ENCODE data around the gene RRP36.

Gene RRP36

GRCh38 chr6:43007126-43007525 lies 14.3 kb upstream of the RRP36 start:
- no peak for DNase-seq (ENCODE audit: low read depth in 3 of 3)

- DNase-seq (ENCODE audit: low read depth in 3 of 3): no peak
These were observed 12.3 kb upstream of the RRP36 start for GRCh38 chr6:43009124-43009523.

GRCh38 chr6:43011207-43011606 lies 10.2 kb upstream of the RRP36 start:
- no peak for DNase-seq (ENCODE audit: low read depth in 3 of 3)

- DNase-seq (ENCODE audit: low read depth in 3 of 3): no peak
These were observed 9.1 kb upstream of the RRP36 start for GRCh38 chr6:43012364-43012763.

- no peak for DNase-seq (ENCODE audit: low read depth in 3 of 3)
These were observed 8.2 kb upstream of the RRP36 start for GRCh38 chr6:43013097-43013842.

GRCh38 chr6:43013843-43014433 lies 7.5 kb upstream of the RRP36 start, which contains the start of the genes KLHDC3 and MEA1:
KLHDC3 (plus strand) TSS chr6:43014249; CDS start chr6:43017193, 2,944 bp downstream.
MEA1 (minus strand) TSS chr6:43013946; CDS start chr6:43013813, 133 bp downstream.
- DNase-seq (ENCODE audit: low read depth in 3 of 3): peak; percentile 95 to 98 (median 98)

- no peak for DNase-seq (ENCODE audit: low read depth in 3 of 3)
These were observed 7.0 kb upstream of the RRP36 start for GRCh38 chr6:43014434-43014909.

- no peak for DNase-seq (ENCODE audit: low read depth in 3 of 3)
These were observed 5.1 kb upstream of the RRP36 start for GRCh38 chr6:43016176-43016942.

- no peak for DNase-seq (ENCODE audit: low read depth in 3 of 3)
These were observed 4.5 kb upstream of the RRP36 start for GRCh38 chr6:43016943-43017334.

GRCh38 chr6:43019152-43019551 lies 2.3 kb upstream of the RRP36 start:
- DNase-seq (ENCODE audit: low read depth in 3 of 3): no peak

GRCh38 chr6:43020052-43020705 lies 1.2 kb upstream of the RRP36 start:
- no peak for DNase-seq (ENCODE audit: low read depth in 3 of 3)

- DNase-seq (ENCODE audit: low read depth in 3 of 3): no peak
These were observed 576 bp upstream of the RRP36 start for GRCh38 chr6:43020847-43021246.

- no peak for DNase-seq (ENCODE audit: low read depth in 3 of 3)
These were observed 3.0 kb downstream of the RRP36 start for GRCh38 chr6:43024436-43024835.

- no peak for DNase-seq (ENCODE audit: low read depth in 3 of 3)
These were observed 4.9 kb downstream of the RRP36 start for GRCh38 chr6:43026365-43026764.

GRCh38 chr6:43029120-43029519 lies 7.7 kb downstream of the RRP36 start:
- DNase-seq (ENCODE audit: low read depth in 3 of 3): no peak

GRCh38 chr6:43032326-43032725 lies 10.9 kb downstream of the RRP36 start:
- no peak for DNase-seq (ENCODE audit: low read depth in 3 of 3)

- no peak for DNase-seq (ENCODE audit: low read depth in 3 of 3)
These were observed 12.2 kb downstream of the RRP36 start for GRCh38 chr6:43033496-43034189.

GRCh38 chr6:43034190-43034525 lies 12.7 kb downstream of the RRP36 start:
- DNase-seq (ENCODE audit: low read depth in 3 of 3): no peak

GRCh38 chr6:43035495-43036194 lies 14.2 kb downstream of the RRP36 start:
- no peak for DNase-seq (ENCODE audit: low read depth in 3 of 3)

- DNase-seq (ENCODE audit: low read depth in 3 of 3): no peak
These were observed 15.3 kb downstream of the RRP36 start for GRCh38 chr6:43036712-43037111.

- DNase-seq (ENCODE audit: low read depth in 3 of 3): no peak
These were observed 15.8 kb downstream of the RRP36 start for GRCh38 chr6:43037197-43037596.

Data from stimulated activated CD4-positive, alpha-beta T cell treated with anti-CD3 and anti-CD28 coated beads, TNF-alpha, amount 100 ng/mL, for 4 hours (primary cell).